ENCODE measurements around the gene PNPLA6. TPM values are rescaled to one million over a fixed set of nuclear protein-coding genes. Genes with fewer than 3 reads are reported as not detected.

PNPLA6 gene
- total and polyA plus RNA-seq, 2 donors (not counting 1 experiment from before 2014, with no cell fraction given), result 20.9 to 89.2 TPM

DNA sequence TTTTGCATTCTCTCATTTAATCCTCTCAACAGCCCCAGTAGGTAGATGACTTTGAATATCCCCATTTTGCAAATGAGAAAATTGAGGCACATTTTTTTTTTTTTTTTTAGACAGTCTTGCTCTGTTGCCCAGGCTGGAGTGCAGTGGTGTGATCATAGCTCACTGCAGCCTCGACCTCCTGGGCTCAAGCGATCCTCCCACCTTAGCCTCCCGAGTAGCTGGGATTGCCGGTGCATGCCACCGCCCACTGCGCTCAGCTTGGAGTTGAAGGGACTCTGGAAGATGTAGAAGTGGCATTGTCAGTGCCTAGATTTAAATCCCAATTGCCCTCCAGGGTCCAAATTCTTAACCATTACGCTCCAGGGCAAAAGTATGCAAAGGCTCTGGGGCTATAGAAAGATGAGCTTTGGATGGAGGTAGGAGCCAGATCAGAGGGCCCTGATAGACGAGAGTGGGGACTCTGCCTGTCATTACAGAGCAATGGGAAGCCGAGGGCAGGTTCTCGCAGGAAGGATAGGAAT is 13.9 kb upstream of the PNPLA6 start:
- no peaks in the 10 kb centered on the region for H4K20me1 ChIP-seq (ENCODE audit: control insufficient read depth, extremely low read depth, insufficient read depth, low read length)
- peak overlapping the region; percentile 28 for H3K27ac ChIP-seq (ENCODE audit: insufficient read depth, low read length)
- peaks cover 2% of the 10 kb centered on the region for H3K4me1 ChIP-seq (ENCODE audit: control insufficient read depth, extremely low read depth, insufficient read depth, low read length)
- peak overlapping the region in 2 of 4 experiments; percentile 53 to 67 for H3K4me3 ChIP-seq (replicated peaks in 1 of 4; ENCODE audit: control extremely low read depth in 1 of 4, insufficient read depth in 1 of 4, low read depth in 3 of 4, low read length in 4 of 4)
- peaks cover 2% of the 10 kb centered on the region for H3K79me2 ChIP-seq (ENCODE audit: control insufficient read depth, insufficient read depth, low read length)
- H3K4me2 ChIP-seq (ENCODE audit: extremely low read depth, insufficient read depth, low read length), result peak overlapping the region; percentile 92
- no peak for DNase-seq (ENCODE audit: low read depth in 2 of 2)
- no peak overlapping the region for H3K9ac ChIP-seq (ENCODE audit: insufficient read depth, low read length)
- TF ChIP-seq EZH2 (IDR thresholded peaks at IDR 0.05; ENCODE audit: low read length, missing control alignments), result no peak
- TF ChIP-seq, protein P1, sequence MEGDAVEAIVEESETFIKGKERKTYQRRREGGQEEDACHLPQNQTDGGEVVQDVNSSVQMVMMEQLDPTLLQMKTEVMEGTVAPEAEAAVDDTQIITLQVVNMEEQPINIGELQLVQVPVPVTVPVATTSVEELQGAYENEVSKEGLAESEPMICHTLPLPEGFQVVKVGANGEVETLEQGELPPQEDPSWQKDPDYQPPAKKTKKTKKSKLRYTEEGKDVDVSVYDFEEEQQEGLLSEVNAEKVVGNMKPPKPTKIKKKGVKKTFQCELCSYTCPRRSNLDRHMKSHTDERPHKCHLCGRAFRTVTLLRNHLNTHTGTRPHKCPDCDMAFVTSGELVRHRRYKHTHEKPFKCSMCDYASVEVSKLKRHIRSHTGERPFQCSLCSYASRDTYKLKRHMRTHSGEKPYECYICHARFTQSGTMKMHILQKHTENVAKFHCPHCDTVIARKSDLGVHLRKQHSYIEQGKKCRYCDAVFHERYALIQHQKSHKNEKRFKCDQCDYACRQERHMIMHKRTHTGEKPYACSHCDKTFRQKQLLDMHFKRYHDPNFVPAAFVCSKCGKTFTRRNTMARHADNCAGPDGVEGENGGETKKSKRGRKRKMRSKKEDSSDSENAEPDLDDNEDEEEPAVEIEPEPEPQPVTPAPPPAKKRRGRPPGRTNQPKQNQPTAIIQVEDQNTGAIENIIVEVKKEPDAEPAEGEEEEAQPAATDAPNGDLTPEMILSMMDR (conservative IDR thresholded peaks at IDR 0.05 in 1 of 2, IDR thresholded peaks at IDR 0.05 in 1 of 2; ENCODE audit: low read depth in 1 of 2, low read length in 2 of 2), result no peak
- H3K36me3 ChIP-seq (ENCODE audit: control insufficient read depth, insufficient read depth, low read length), result peaks cover 9% of the 10 kb centered on the region
- peak overlapping the region; percentile 85 for H2AFZ ChIP-seq (ENCODE audit: low read length)
- no peaks in the 10 kb centered on the region for H3K9me3 ChIP-seq (ENCODE audit: control insufficient read depth, insufficient read depth, low read depth, low read length)
- no peaks in the 10 kb centered on the region for H3K27me3 ChIP-seq (ENCODE audit: control insufficient read depth, insufficient read depth, low read length)

DNA sequence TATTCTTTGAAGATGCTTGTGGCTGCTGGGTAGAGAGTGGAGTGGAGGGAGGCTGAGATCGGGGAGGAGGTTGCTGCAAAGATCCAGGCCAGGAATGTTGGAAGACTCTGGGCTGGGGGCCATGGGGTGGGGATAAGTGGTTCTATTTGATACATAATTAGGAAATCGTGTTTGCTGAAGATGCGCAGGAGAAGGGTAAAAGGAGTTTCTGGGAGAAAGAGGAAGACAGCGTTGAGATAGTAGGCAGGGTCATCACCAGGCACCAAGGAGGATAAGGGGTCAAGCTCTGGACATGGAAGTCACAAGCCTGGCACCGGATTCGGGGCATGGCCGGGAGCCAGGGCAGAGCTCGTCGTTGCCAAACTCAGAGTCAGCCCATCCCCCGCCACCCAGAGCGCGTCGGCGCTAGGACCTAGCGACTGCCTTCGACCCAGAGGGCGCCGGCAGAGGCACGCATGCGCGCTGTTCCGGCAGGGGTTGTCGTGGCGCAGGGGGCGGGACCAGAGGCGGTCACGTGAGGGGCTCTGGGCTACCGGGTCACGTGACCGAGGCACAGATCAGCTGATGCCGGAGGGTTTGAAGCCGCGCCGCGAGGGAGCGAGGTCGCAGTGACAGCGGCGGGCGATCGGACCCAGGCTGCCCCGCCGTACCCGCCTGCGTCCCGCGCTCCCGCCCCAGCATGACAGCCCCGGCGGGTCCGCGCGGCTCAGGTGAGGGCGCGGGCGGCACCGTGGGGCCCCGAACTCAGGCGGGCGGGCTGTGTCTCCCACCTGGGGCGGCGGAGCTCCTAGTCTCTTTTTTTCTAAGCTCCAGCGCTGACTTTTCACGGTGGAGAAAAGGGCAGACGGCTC is 13.2 kb upstream of the PNPLA6 start, which contains the start of gene MCOLN1:
Gene MCOLN1, plus strand, starts transcription at position 553 of the 851 bp plus-strand sequence. Its CDS starts 127 bp downstream, at position 680.
- peak within 1 kb of the TSS; percentile 85 for H2AFZ ChIP-seq (ENCODE audit: low read length)
- H3K27me3 ChIP-seq (ENCODE audit: control insufficient read depth, insufficient read depth, low read length), result no peaks in the 10 kb centered on the region
- peak within 1 kb of the TSS; percentile 92 for H3K4me2 ChIP-seq (ENCODE audit: extremely low read depth, insufficient read depth, low read length)
- peaks cover 2% of the 10 kb centered on the region for H3K4me1 ChIP-seq (ENCODE audit: control insufficient read depth, extremely low read depth, insufficient read depth, low read length)
- H3K36me3 ChIP-seq (ENCODE audit: control insufficient read depth, insufficient read depth, low read length), result peaks cover 9% of the 10 kb centered on the region
- peak within 1 kb of the TSS; percentile 28 for H3K27ac ChIP-seq (ENCODE audit: insufficient read depth, low read length)
- H4K20me1 ChIP-seq (ENCODE audit: control insufficient read depth, extremely low read depth, insufficient read depth, low read length), result no peaks in the 10 kb centered on the region
- TF ChIP-seq, protein P1 (conservative IDR thresholded peaks at IDR 0.05 in 1 of 2, IDR thresholded peaks at IDR 0.05 in 1 of 2; ENCODE audit: low read depth in 1 of 2, low read length in 2 of 2), result no peak
- no peak for TF ChIP-seq EZH2 (IDR thresholded peaks at IDR 0.05; ENCODE audit: low read length, missing control alignments)
- peaks cover 2% of the 10 kb centered on the region for H3K79me2 ChIP-seq (ENCODE audit: control insufficient read depth, insufficient read depth, low read length)
- peak within 1 kb of the TSS; percentile 61 to 87 (median 75) for H3K4me3 ChIP-seq (replicated peaks in 1 of 4; ENCODE audit: control extremely low read depth in 1 of 4, insufficient read depth in 1 of 4, low read depth in 3 of 4, low read length in 4 of 4)
- H3K9ac ChIP-seq (ENCODE audit: insufficient read depth, low read length), result peak within 1 kb of the TSS; percentile 44
- peak; percentile 91 to 95 for DNase-seq (ENCODE audit: low read depth in 2 of 2)
- H3K9me3 ChIP-seq (ENCODE audit: control insufficient read depth, insufficient read depth, low read depth, low read length), result no peaks in the 10 kb centered on the region

DNA sequence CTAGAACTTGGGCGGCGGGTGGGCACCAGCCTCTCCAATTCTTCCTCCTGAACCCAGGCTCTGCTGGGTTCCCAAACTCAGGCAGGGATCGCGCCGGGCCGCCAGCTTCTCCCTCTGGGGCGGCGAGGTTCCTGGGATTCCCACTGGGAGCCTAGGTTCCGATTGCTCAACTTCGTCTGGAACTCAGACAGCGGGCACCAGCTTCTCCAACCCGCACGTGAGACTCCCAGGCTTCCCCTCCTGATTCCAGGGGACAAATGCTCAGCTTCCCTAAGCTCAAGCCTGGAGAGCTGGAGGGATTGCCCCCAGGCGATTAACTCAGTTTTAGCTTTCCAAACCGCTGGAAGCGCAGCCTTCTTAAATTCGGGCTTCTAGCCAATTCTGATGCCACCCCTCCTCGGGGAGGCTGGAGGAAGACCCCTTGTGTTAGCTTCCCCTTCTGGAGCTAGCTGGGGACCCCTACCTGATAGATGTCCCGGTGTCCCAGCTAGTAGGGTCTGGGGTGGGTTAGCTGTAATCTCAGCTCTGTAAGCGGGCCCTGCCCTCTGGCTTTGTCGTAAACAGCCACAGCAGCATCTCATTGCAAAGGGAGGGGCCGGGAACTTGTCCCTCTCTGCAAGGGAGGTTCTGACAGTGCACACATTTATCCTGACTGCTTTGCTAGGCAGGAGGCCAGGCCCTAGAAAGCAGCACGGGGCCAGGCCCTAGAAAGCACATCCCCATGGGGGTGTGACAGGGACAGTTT is 12.4 kb upstream of the PNPLA6 start:
- no peak overlapping the region for H3K27ac ChIP-seq (ENCODE audit: insufficient read depth, low read length)
- no peaks in the 10 kb centered on the region for H4K20me1 ChIP-seq (ENCODE audit: control insufficient read depth, extremely low read depth, insufficient read depth, low read length)
- H3K79me2 ChIP-seq (ENCODE audit: control insufficient read depth, insufficient read depth, low read length), result peaks cover 2% of the 10 kb centered on the region
- H3K36me3 ChIP-seq (ENCODE audit: control insufficient read depth, insufficient read depth, low read length), result peaks cover 9% of the 10 kb centered on the region
- H3K27me3 ChIP-seq (ENCODE audit: control insufficient read depth, insufficient read depth, low read length), result no peaks in the 10 kb centered on the region
- peak overlapping the region; percentile 33 for H3K9ac ChIP-seq (ENCODE audit: insufficient read depth, low read length)
- H2AFZ ChIP-seq (ENCODE audit: low read length), result no peak overlapping the region
- H3K4me2 ChIP-seq (ENCODE audit: extremely low read depth, insufficient read depth, low read length), result peak overlapping the region; percentile 64
- H3K9me3 ChIP-seq (ENCODE audit: control insufficient read depth, insufficient read depth, low read depth, low read length), result no peaks in the 10 kb centered on the region
- no peak for TF ChIP-seq EZH2 (IDR thresholded peaks at IDR 0.05; ENCODE audit: low read length, missing control alignments)
- TF ChIP-seq, protein P1 (conservative IDR thresholded peaks at IDR 0.05 in 1 of 2, IDR thresholded peaks at IDR 0.05 in 1 of 2; ENCODE audit: low read depth in 1 of 2, low read length in 2 of 2), result no peak
- H3K4me3 ChIP-seq (replicated peaks in 1 of 4; ENCODE audit: control extremely low read depth in 1 of 4, insufficient read depth in 1 of 4, low read depth in 3 of 4, low read length in 4 of 4), result peak overlapping the region; percentile 61 to 87 (median 75)
- peaks cover 2% of the 10 kb centered on the region for H3K4me1 ChIP-seq (ENCODE audit: control insufficient read depth, extremely low read depth, insufficient read depth, low read length)
- no peak for DNase-seq (ENCODE audit: low read depth in 2 of 2)
